ENCODE results near the gene WDR37.

The WDR37 gene

DNA sequence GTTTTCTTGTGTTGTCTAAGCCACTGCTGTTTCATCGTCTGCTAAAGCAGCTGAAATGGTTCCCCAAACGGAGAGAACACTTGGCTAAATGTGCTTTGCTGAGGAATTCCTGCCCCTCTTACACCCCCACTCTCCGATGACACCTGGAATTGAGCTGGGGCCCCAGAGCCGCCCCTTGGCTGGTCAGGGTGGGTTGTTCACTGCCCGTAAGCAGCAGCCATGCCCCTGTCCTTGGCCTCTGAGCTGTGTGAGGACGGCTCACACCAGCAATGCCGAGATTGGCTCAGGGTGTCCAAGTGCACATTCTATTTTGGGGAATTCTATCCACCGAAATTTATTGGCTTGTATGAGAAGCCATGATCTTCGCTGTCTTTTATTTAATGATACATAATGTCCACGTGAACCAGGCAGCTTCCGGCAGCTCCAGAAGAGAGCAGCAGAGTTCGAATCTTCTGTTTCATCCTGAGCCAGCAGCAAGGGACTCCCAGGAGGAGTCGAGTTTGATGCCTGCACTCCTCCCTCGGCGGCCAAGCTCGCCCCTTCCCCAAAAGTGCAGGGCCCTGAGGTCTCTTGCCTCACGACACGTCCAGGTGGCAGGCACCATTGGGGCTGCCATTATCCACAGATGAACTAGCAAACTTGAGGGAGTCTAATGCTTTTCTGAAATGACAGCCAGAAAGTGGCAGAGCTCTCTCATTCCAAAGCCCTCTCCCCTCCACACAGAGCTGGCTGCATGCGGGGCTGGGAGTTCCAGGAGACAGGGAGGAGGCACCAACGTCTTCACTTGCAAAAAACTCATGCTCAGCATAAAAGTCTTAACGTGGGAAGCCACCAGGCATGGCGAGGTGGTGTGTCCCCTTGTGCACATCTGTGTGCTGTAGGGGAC is 114.0 kb downstream of the WDR37 start (continued):
- TF ChIP-seq, protein P1, sequence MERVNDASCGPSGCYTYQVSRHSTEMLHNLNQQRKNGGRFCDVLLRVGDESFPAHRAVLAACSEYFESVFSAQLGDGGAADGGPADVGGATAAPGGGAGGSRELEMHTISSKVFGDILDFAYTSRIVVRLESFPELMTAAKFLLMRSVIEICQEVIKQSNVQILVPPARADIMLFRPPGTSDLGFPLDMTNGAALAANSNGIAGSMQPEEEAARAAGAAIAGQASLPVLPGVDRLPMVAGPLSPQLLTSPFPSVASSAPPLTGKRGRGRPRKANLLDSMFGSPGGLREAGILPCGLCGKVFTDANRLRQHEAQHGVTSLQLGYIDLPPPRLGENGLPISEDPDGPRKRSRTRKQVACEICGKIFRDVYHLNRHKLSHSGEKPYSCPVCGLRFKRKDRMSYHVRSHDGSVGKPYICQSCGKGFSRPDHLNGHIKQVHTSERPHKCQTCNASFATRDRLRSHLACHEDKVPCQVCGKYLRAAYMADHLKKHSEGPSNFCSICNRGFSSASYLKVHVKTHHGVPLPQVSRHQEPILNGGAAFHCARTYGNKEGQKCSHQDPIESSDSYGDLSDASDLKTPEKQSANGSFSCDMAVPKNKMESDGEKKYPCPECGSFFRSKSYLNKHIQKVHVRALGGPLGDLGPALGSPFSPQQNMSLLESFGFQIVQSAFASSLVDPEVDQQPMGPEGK (tag by site-specific recombination; IDR thresholded peaks at IDR 0.05) = no peak
- TF ChIP-seq, protein P2, sequence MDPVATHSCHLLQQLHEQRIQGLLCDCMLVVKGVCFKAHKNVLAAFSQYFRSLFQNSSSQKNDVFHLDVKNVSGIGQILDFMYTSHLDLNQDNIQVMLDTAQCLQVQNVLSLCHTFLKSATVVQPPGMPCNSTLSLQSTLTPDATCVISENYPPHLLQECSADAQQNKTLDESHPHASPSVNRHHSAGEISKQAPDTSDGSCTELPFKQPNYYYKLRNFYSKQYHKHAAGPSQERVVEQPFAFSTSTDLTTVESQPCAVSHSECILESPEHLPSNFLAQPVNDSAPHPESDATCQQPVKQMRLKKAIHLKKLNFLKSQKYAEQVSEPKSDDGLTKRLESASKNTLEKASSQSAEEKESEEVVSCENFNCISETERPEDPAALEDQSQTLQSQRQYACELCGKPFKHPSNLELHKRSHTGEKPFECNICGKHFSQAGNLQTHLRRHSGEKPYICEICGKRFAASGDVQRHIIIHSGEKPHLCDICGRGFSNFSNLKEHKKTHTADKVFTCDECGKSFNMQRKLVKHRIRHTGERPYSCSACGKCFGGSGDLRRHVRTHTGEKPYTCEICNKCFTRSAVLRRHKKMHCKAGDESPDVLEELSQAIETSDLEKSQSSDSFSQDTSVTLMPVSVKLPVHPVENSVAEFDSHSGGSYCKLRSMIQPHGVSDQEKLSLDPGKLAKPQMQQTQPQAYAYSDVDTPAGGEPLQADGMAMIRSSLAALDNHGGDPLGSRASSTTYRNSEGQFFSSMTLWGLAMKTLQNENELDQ (tag by site-specific recombination; IDR thresholded peaks at IDR 0.05; ENCODE audit: low read depth) = no peak
- TF ChIP-seq ZNF37A (tag by site-specific recombination; IDR thresholded peaks at IDR 0.05) (no peak), ZNF16 (tag by site-specific recombination; IDR thresholded peaks at IDR 0.05; ENCODE audit: low read depth) (no peak), ZNF521 (tag by site-specific recombination; IDR thresholded peaks at IDR 0.05) (no peak)
- TF ChIP-seq, protein P3, sequence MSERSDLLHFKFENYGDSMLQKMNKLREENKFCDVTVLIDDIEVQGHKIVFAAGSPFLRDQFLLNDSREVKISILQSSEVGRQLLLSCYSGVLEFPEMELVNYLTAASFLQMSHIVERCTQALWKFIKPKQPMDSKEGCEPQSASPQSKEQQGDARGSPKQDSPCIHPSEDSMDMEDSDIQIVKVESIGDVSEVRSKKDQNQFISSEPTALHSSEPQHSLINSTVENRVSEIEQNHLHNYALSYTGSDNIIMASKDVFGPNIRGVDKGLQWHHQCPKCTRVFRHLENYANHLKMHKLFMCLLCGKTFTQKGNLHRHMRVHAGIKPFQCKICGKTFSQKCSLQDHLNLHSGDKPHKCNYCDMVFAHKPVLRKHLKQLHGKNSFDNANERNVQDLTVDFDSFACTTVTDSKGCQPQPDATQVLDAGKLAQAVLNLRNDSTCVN (tag by site-specific recombination; optimal IDR thresholded peaks at IDR 0.05) = no peak
- TF ChIP-seq, protein P4, sequence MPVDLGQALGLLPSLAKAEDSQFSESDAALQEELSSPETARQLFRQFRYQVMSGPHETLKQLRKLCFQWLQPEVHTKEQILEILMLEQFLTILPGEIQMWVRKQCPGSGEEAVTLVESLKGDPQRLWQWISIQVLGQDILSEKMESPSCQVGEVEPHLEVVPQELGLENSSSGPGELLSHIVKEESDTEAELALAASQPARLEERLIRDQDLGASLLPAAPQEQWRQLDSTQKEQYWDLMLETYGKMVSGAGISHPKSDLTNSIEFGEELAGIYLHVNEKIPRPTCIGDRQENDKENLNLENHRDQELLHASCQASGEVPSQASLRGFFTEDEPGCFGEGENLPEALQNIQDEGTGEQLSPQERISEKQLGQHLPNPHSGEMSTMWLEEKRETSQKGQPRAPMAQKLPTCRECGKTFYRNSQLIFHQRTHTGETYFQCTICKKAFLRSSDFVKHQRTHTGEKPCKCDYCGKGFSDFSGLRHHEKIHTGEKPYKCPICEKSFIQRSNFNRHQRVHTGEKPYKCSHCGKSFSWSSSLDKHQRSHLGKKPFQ (tag by site-specific recombination; IDR thresholded peaks at IDR 0.05) = no peak

DNA sequence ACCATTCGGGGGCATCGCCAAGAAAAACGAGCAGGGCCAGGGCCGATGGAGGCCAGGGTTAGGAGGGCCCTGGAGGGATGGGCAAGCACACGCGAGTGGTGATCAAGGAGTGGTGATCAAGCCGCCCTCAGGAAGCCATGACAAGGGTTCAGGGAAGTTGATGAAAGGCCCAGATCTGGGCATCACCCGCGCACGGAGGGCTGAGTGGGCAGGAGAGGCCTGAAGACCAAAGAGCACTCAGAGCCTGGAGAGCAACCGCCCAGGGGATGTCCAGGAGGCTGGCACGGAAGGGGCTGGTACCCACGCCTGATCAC is 114.6 kb downstream of the WDR37 start:
- ChIA-PET CTCF (no interaction called here), POLR2A (no interaction called here)
- H3K4me3 ChIP-seq (ENCODE audit: low read depth, low read length) = no peak overlapping the region
- H3K36me3 ChIP-seq (ENCODE audit: control insufficient read depth in 2 of 2, insufficient read depth in 1 of 2, low read length in 2 of 2) = no peaks in the 10 kb centered on the region
- H3K4me1 ChIP-seq (ENCODE audit: control insufficient read depth, insufficient read depth, low read length) = no peaks in the 10 kb centered on the region
- TF ChIP-seq, protein P5, sequence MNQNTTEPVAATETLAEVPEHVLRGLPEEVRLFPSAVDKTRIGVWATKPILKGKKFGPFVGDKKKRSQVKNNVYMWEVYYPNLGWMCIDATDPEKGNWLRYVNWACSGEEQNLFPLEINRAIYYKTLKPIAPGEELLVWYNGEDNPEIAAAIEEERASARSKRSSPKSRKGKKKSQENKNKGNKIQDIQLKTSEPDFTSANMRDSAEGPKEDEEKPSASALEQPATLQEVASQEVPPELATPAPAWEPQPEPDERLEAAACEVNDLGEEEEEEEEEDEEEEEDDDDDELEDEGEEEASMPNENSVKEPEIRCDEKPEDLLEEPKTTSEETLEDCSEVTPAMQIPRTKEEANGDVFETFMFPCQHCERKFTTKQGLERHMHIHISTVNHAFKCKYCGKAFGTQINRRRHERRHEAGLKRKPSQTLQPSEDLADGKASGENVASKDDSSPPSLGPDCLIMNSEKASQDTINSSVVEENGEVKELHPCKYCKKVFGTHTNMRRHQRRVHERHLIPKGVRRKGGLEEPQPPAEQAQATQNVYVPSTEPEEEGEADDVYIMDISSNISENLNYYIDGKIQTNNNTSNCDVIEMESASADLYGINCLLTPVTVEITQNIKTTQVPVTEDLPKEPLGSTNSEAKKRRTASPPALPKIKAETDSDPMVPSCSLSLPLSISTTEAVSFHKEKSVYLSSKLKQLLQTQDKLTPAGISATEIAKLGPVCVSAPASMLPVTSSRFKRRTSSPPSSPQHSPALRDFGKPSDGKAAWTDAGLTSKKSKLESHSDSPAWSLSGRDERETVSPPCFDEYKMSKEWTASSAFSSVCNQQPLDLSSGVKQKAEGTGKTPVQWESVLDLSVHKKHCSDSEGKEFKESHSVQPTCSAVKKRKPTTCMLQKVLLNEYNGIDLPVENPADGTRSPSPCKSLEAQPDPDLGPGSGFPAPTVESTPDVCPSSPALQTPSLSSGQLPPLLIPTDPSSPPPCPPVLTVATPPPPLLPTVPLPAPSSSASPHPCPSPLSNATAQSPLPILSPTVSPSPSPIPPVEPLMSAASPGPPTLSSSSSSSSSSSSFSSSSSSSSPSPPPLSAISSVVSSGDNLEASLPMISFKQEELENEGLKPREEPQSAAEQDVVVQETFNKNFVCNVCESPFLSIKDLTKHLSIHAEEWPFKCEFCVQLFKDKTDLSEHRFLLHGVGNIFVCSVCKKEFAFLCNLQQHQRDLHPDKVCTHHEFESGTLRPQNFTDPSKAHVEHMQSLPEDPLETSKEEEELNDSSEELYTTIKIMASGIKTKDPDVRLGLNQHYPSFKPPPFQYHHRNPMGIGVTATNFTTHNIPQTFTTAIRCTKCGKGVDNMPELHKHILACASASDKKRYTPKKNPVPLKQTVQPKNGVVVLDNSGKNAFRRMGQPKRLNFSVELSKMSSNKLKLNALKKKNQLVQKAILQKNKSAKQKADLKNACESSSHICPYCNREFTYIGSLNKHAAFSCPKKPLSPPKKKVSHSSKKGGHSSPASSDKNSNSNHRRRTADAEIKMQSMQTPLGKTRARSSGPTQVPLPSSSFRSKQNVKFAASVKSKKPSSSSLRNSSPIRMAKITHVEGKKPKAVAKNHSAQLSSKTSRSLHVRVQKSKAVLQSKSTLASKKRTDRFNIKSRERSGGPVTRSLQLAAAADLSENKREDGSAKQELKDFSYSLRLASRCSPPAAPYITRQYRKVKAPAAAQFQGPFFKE (tag by site-specific recombination; IDR thresholded peaks at IDR 0.05; ENCODE audit: borderline replicate concordance) = no peak
- TF ChIP-seq ZNF423 (tag by site-specific recombination; IDR thresholded peaks at IDR 0.05) = no peak
- no peak for TF ChIP-seq ZNF404 (tag by site-specific recombination; IDR thresholded peaks at IDR 0.05)
- TF ChIP-seq YY2 (tag by site-specific recombination; IDR thresholded peaks at IDR 0.05) = no peak
- no peak for TF ChIP-seq SP2 (tag by site-specific recombination; IDR thresholded peaks at IDR 0.05)
- TF ChIP-seq, protein P6, sequence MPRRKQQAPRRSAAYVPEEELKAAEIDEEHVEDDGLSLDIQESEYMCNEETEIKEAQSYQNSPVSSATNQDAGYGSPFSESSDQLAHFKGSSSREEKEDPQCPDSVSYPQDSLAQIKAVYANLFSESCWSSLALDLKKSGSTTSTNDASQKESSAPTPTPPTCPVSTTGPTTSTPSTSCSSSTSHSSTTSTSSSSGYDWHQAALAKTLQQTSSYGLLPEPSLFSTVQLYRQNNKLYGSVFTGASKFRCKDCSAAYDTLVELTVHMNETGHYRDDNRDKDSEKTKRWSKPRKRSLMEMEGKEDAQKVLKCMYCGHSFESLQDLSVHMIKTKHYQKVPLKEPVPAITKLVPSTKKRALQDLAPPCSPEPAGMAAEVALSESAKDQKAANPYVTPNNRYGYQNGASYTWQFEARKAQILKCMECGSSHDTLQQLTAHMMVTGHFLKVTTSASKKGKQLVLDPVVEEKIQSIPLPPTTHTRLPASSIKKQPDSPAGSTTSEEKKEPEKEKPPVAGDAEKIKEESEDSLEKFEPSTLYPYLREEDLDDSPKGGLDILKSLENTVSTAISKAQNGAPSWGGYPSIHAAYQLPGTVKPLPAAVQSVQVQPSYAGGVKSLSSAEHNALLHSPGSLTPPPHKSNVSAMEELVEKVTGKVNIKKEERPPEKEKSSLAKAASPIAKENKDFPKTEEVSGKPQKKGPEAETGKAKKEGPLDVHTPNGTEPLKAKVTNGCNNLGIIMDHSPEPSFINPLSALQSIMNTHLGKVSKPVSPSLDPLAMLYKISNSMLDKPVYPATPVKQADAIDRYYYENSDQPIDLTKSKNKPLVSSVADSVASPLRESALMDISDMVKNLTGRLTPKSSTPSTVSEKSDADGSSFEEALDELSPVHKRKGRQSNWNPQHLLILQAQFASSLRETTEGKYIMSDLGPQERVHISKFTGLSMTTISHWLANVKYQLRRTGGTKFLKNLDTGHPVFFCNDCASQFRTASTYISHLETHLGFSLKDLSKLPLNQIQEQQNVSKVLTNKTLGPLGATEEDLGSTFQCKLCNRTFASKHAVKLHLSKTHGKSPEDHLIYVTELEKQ (tag by site-specific recombination; IDR thresholded peaks at IDR 0.05; ENCODE audit: borderline replicate concordance) = no peak
- TF ChIP-seq, protein P1 (tag by site-specific recombination; IDR thresholded peaks at IDR 0.05) = no peak
- no peak for TF ChIP-seq ZNF624 (tag by site-specific recombination; IDR thresholded peaks at IDR 0.05)
- H3K27ac ChIP-seq (ENCODE audit: extremely low read depth, low read depth, low read length) = no peak overlapping the region
- H3K9me3 ChIP-seq (ENCODE audit: control insufficient read depth, insufficient read depth, low read depth, low read length) = no peaks in the 10 kb centered on the region

All from HEK293 (cell line).